GM18505 (cell line): ENCODE results near the gene WSCD2.

Source experiments
- ATAC-seq: cut with Tn5 transposase; IDR thresholded peaks from one replicate; pipeline ENCODE4 v1.9.1; 2021; ENCODE audit not compliant: unreplicated experiment
- POLR2A ChIP-seq: IDR thresholded peaks from 4 replicates; pipeline ENCODE4 v1.6.1; 2011; ENCODE audit warnings: borderline replicate concordance; ENCODE audit not compliant: insufficient read depth, insufficient read length; ENCODE audit errors: extremely low read depth

WSCD2 gene

DNA sequence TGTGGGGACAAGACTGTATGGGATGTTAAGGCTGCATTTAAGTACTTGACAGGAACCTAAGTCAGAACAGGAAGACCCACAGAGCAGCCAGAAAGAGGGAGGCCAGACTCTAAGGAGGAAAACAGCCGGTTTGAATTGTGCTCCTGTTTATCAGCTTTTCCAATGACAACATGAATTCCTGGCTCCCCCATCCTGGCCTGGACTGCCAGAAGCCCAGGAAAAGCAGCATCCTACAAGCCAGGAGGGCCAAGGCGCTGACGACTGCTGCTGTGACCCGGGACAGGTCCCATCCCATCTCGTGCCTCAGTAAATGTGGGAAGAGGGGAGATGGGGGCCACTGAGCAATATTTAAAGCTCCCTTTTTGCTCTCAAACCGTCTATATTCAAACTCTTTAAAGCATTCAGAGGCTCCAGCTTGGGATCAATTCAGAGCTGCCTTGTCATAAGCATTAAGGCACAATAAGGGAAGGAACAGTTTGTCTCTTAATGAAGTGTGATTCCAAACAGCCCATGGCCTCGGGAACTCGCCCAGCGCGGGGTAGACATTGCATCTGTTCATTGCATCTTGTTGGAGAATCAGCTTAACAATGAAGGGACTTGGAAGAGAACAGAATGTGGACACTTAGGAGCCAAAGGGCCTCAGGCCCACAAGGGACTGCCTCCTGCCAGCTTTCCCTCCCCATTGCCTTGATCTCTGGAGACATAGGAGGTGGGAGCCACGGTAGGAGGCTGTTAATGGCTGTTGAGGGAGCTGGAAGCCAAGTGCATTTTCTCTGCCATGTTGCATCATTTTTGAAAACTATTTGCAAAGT lies 160.5 kb downstream of the WSCD2 start:
- TF ChIP-seq POLR2A = no peak
- ATAC-seq = no peak

DNA sequence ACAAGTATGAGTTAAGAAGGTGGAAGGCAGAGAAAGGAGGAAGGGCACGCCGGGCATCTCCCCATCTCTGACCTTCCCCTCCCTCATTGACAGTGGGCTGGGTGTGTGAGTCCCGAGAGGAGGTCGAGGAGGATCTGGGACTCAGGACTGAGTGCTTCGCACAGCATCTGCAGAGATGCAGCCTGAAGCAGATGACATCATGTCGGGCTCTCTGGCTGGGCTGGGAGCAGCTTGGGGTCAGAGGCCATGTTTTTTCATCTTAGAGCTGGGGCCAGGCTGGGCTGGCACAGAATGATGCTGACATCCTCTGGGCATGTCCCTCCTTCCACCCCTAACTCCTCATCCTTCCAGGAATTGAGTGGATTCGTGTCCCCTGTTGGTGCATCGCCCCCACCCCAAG lies 166.6 kb downstream of the WSCD2 start:
- TF ChIP-seq POLR2A = no peak

DNA sequence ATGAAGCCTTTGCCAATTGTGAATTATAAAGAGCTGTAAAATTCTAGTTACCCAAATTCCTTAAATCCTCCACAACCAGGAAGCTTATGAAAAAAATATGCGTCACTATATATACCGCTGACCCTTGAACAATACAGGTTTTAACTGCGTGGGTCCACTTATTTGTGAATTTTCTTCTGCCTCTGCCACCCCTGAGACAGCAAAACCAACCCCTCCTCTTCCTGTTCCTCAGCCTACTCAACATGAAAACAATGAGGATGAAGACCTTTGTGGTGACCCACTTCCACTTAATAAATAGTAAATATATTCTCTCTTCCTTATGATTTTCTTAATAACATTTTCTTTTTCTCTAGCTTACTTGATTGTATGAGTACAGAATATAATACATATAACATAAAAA lies 167.9 kb downstream of the WSCD2 start:
- no peak for ATAC-seq
- TF ChIP-seq POLR2A = no peak

More for the DNA sequence above, 166.6 kb downstream of the WSCD2 start:
- ATAC-seq = no peak

DNA sequence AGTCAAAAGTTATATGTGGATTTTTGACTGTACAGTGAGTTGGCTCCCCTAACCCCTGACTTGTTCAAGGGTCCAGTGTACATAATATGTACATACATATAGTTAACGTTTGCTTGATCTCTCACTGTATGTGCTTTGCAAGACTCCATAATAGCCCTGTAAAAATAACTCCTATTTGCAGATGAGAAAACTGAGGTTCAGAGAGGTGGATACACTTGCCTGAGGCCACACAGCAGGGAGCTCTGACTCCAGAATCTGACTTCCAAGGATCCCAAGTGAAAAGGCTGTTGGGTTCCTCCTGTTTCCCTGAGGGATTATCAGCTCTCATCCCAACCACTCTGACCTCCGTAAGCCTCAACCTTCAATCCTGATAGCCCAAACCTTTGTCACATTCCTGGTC lies 168.3 kb downstream of the WSCD2 start:
- no peak for TF ChIP-seq POLR2A
- ATAC-seq = no peak

DNA sequence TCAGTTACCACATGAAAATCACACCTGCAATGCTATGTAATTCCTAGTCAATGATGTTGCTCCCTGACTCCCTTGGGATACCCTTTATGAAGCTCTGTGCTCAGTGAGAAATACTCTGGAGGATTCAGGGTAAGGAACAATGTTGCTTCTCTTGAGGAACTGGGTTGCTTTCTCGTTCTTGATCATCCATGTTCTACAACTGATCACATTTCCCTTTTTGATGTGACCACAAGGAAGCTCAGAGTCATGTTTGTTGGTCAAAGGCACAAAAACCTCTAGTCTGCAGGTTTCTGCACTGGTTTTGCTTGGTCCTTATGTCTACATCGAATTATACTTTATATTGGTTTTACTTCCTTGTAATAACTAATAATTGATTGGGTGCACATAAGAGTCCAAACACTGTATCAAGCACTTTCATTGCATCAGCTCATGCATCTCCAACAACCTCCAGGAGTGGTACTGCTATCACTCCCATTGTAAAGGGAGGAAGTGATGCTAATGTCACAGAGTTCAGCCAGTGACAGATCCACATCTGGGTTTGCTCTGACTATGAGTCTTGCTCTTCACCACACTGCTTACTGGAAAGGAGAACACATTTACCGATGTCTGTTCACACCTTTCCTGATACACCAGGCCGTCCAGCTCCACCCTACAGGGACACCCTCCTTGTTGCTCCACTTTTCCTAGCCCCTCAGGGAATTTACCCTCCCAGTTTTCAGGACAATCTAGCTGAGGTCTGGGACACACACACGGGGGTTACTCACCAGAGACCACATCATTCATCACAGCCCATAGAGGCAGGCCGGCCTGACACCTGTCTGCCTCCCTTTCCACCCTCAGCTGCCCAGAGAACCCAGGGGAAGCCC lies 169.0 kb downstream of the WSCD2 start:
- no peak for TF ChIP-seq POLR2A
- peak; percentile 70 for ATAC-seq

DNA sequence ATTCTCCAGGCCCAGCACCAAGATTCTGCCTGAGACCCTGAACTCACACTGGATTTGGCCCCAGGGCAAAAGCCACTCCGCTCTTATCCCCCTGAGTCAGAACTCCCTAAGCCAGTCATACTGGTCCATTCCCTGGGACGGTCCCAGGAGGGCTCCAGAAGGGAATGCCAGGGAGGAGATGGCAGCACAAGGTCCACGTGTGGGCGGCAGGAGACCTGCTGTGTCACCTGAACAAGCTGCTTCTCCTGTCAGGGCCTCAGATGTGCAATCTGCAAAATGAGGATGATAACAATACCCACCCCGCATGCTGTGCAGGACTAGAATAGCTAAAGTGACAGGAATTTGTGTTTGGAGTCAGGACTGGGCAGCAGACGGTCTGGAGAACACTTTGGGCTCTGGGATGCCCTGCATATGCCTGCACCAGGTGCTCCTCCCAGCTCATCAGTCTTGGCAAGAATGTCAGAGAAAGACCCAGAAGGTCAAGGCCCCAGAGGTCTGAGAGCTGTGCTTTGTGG lies 169.7 kb downstream of the WSCD2 start:
- no peak for ATAC-seq
- TF ChIP-seq POLR2A = no peak

DNA sequence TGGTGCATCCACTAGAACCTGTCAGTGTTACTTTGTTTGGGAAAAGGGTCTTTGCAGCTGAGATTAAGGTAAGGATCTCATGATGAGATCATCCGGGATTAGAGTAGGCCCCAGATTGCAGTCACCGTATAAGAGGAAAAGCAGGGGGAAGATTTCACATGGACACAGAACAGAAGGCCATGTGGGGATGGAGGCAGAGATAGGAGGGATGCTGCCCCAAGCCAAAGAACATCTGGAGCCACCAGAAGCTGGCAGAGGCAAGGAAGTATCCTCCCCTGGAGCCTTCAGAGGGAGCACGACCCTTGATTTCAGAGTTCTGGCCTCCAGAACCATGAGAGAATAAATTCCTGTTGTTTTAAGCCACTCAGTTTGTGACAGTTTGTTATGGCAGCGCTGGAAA lies 170.4 kb downstream of the WSCD2 start:
- no peak for ATAC-seq
- TF ChIP-seq POLR2A = no peak
